GM19240 (cell line): ENCODE results near the gene WEE1.
"Not testable (repeated sequence)": the region's sequence is repeated elsewhere in the genome, so short reads cannot be mapped to it uniquely, and the experiment has no call there.

ENCODE experiments used
- DNase-seq: peaks from one replicate; pipeline ENCODE4 v3.0.0; 2011; ENCODE audit warnings: low spot score; ENCODE audit not compliant: insufficient read length

The WEE1 gene

GRCh38 chr11:9596926-9597464 is 23.5 kb downstream of the WEE1 start:
- DNase-seq = no peak

DNA sequence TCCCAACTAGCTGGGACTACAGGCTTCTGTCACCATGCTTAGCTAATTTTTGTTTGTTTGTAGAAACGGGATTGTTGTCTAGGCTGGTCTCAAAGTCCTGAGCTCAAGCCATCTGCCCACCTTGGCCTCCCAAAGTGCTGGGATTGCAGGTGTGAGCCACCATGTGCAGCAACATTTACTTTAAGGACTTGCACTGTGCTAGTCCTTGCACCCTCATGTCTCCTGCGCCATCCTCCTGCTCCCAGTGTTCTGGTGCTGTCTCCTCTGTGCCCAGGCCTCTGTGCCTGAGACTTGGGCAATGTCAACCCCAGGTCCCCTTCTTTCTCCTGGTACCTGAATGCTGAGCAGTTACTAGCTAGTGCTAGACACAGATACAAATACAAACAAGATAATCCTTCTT is 26.7 kb downstream of the WEE1 start:
- no peak for DNase-seq

GRCh38 chr11:9600644-9601036 is 27.2 kb downstream of the WEE1 start:
- DNase-seq = no peak

- peak; percentile 51 for DNase-seq
Observed at GRCh38 chr11:9601037-9601875, 27.8 kb downstream of the WEE1 start.

DNA sequence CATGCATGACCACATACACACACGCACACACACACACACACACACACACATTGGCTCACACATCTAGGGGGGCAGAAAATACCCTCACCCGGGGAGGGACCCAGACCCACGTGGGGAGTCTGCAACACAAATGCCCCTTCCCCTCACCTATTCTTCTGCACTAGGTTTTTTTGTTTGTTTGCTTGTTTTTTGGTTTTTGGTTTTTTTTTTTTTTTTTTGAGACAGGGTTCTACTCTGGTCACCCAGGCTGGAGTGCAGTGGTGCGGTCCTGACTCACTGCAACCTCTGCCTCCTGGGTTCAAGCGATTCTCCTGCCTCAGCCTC is 28.4 kb downstream of the WEE1 start:
- no peak for DNase-seq

DNA sequence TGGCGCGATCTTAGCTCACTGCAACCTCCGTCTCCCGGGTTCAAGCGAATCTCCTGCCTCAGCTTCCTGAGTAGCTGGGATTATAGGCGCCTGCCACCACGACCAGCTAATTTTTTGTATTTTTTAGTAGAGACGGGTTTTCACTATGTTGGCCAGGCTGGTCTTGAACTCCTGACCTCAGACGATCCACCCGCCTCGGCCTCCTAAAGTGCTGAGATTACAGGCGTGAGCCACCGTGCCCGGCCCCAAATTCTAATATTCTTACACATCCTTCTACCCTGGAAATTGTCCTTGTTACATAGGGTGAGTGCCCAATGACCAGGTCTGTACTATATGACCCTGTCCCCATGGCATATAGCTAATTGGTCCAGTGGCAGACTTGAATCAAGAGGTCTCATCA is 29.7 kb downstream of the WEE1 start:
- DNase-seq = not testable (repeated sequence)

GRCh38 chr11:9604134-9604533 is 30.7 kb downstream of the WEE1 start:
- DNase-seq = no peak

GRCh38 chr11:9605742-9606141 is 32.3 kb downstream of the WEE1 start:
- no peak for DNase-seq

- DNase-seq = no peak
Observed at GRCh38 chr11:9606809-9607510, 33.5 kb downstream of the WEE1 start.

DNA sequence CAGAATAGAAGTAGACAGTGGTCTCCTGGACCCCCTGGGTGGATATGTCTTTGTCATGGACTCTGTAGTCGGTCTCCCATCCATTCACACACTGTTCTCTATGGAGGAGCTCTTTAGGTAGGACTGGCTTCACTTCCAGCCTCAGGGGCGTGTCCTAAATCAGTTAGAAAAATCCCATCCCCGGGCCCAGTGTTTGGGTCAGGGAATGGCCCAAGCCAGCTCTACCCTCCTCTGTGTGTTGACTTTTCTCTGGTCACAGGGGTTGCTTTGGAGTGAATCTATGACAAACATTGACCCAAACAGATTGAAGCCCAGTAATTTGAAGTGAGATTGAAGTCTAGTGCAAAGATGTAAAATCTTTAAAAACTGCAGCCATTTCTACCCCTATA is 34.0 kb downstream of the WEE1 start:
- no peak for DNase-seq

DNA sequence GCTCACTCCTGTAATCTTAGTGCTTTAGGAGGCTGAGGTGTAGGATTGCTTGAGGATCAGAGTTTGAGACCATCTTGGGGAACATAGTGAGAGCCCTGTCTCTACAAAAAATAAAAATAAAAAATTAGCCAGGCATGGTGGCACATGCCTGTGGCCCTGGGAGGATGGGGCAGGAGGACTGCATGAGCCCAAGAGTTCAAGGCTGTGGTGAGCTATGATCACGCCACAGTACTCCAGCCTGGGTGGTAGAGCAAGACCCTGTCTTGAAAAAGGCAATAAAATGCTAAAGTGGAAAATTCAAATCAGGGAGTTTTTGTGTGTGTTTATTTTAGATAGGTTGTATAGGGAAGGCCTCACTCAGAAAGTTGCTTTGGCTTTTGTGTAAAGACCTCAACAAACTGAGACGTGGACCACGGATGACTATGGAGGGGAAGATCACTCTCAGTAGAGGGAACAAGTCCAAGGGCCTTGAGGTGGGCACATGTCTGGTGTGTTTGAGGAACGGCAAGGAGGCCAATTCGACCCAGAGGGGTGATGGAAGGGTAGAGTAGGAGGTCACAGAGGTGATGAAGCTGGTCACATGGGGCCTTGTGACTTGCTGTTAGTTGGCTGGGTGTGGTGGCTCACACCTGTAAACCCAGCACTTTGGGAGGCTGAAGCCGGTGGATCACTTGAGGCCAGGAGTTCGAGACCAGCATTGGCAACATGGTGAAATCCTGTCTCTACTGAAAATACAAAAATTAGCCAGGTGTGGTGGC is 35.7 kb downstream of the WEE1 start:
- no peak for DNase-seq

GRCh38 chr11:9609841-9610240 is 36.4 kb downstream of the WEE1 start:
- no peak for DNase-seq

GRCh38 chr11:9613118-9613829 is 39.8 kb downstream of the WEE1 start:
- DNase-seq = peak; percentile 73

DNA sequence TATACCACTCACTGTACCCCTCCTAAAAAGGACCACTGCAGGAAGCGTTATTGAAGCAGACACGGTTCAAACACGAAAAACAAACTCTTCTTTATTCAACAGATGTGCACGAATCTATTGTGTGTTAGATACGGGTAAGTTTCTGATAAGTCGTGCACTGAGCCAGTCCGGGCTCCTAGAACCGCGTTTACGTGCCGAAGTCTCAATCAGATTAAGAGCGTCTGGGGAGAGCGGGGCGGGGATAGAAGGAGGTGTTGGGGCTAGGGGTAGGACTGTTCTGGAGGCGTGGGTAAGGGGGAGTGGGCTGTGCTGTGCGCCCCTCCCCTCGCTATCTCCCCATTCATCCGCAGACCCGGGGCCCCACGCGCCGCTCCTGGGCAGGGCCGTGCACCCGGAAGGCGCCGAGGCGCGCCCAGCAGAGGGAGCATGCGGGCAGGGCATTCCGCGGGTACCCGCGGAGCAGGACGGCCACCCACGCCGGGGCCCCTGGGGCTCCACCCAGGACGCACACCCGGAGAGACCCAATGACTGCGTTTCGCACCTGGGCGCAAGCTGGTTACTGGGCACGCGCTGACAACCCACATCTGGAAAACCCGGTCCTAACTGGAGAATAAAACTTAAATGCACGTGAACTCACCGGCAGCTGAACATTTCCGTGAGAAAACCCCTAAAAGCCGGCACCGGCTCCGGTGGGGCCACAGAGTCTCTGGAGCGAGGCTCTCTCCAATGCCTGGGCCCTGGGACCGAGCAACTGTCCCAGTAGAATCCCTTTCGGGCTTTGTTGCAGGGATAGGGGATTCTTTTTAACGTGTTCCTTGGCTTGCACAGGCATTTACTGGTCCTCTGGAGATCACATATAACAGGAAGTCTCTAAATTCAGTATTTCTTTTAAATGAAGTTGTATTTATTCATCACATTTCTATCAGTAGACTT is 40.6 kb downstream of the WEE1 start:
- DNase-seq = peak; percentile 48

DNA sequence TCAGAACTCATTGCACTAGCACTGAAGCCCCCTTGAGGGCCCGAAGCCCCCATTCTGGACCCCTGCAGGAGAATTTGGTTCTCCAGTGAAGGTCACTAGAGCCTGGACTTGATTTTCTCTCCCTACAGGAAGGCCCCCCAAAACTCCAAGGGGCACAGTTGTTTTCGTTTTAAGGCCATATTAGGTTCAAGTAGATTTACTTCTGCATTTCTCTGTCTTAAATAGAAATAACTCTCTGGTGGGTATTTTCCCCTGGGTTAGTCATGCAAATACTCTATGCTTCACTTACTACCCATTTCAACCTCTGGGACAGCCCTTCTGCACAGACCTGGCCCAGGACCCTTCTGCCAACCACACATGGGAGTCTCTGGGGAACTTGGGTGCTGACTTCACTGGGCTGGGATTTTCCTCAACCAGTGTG is 41.6 kb downstream of the WEE1 start:
- no peak for DNase-seq

GRCh38 chr11:9616042-9616675 is 42.7 kb downstream of the WEE1 start:
- DNase-seq = no peak

DNA sequence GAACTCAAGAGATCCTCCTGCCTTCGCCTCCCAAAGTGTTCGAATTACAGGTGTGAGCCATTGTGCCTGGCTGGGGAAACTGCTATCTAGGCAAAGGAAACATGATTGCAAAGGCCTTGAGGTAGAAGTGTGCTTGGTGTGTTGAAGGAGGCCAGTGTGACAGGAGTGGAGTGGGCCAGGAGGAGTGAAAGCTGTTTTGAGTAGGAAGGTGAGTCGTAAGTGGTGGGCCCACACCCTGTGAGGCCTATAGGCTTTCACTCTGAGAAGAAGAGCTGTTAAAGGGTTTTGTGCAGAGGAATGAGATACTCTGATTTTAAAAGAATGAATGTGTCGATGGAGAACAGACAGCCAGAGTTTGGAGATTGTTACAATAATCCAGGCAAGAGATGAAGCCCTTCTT is 43.4 kb downstream of the WEE1 start:
- DNase-seq = no peak

- no peak for DNase-seq
Observed at GRCh38 chr11:9617940-9618339, 44.5 kb downstream of the WEE1 start.

GRCh38 chr11:9619004-9619403 is 45.5 kb downstream of the WEE1 start:
- DNase-seq = no peak

DNA sequence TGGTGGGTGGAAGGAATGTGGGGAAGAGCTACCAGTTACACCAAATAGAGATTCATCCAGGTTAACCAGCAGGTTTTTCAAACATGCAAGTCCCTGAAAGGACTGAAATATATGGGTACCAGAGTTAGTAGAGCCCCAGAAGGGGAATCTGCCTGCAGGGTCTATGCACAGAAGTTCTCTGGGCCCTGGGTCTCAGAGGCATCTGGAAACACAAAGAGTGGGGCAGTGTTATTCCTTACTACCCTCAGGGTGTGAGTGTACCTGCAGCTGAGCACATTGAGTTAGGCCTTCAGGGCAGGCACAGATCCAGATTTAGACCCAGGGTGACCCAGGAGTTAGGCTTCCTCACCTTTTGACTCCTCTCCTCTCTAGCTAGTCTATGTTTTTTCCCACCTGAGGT is 46.5 kb downstream of the WEE1 start:
- DNase-seq = no peak
